Hepatocyte (in vitro differentiated cells): ENCODE results near the gene AKAP6. TPM values are rescaled to one million over a fixed set of nuclear protein-coding genes. Genes with fewer than 3 reads are reported as not detected.

Experiments used
- DNase-seq: peaks from one replicate; pipeline ENCODE4 v3.0.0-alpha.2; 2016; ENCODE audit warnings: low spot score
- H2AFZ ChIP-seq: fragments of 200-600 bp; sonication (generic); 2 replicates; pipeline ENCODE4 v1.6.0; 2016; ENCODE audit warnings: antibody characterized with exemption, mild to moderate bottlenecking
- H3K27ac ChIP-seq: fragments of 200-600 bp; sonication (generic); 2 replicates; pipeline ENCODE4 v1.5.1; 2016; ENCODE audit warnings: mild to moderate bottlenecking
- H3K27me3 ChIP-seq: fragments of 200-600 bp; sonication (generic); 2 replicates; pipeline ENCODE4 v1.6.1; 2016
- H3K36me3 ChIP-seq: fragments of 200-600 bp; sonication (generic); replicated peaks from 2 replicates; pipeline ENCODE4 v1.5.1; 2016; ENCODE audit warnings: low read depth; ENCODE audit not compliant: insufficient read depth
- H3K4me1 ChIP-seq: fragments of 200-600 bp; sonication (generic); 2 replicates; pipeline ENCODE4 v1.5.1; 2016; ENCODE audit warnings: mild to moderate bottlenecking, moderate library complexity; ENCODE audit not compliant: insufficient read depth
- H3K4me2 ChIP-seq: fragments of 200-600 bp; sonication (generic); 2 replicates; pipeline ENCODE4 v1.6.0; 2016
- H3K4me3 ChIP-seq: fragments of 200-600 bp; sonication (generic); 2 replicates; pipeline ENCODE4 v1.5.1; 2016; ENCODE audit warnings: mild to moderate bottlenecking
- H3K79me2 ChIP-seq: fragments of 200-600 bp; sonication (generic); 2 replicates; pipeline ENCODE4 v1.6.0; 2017; ENCODE audit warnings: mild to moderate bottlenecking
- H3K9me2 ChIP-seq: fragments of 200-600 bp; sonication (generic); replicated peaks from 2 replicates; pipeline ENCODE4 v1.6.0; 2017; ENCODE audit warnings: mild to moderate bottlenecking; ENCODE audit not compliant: insufficient read depth
- H3K9me3 ChIP-seq: fragments of 200-600 bp; sonication (generic); 2 replicates; pipeline ENCODE4 v1.5.1; 2016; ENCODE audit warnings: low read depth, mild to moderate bottlenecking
- H4K20me1 ChIP-seq: fragments of 200-600 bp; sonication (generic); 2 replicates; pipeline ENCODE4 v1.6.0; 2016; ENCODE audit warnings: mild to moderate bottlenecking; ENCODE audit not compliant: insufficient read depth, poor library complexity, severe bottlenecking
- EZH2 ChIP-seq: fragments of 200-600 bp; sonication (generic); IDR thresholded peaks from 2 replicates; pipeline ENCODE4 v1.6.1; 2016; ENCODE audit warnings: antibody characterized with exemption, mild to moderate bottlenecking, borderline replicate concordance
- EZH2phosphoT487 ChIP-seq: fragments of 200-600 bp; sonication (generic); IDR thresholded peaks from one replicate; pipeline ENCODE4 v1.6.1; 2018; ENCODE audit warnings: antibody characterized with exemption, mild to moderate bottlenecking, low read depth, moderate library complexity; ENCODE audit not compliant: unreplicated experiment, severe bottlenecking
- WGBS: methylation state at CpG from one replicate; pipeline ENCODE4 v1.1.6; 2016; ENCODE audit warnings: low lambda C conversion rate; ENCODE audit errors: missing lambda C conversion rate; 5-methylcytosine and 5-hydroxymethylcytosine counted together
- polyA plus RNA-seq: library from polyadenylated mRNA; unstranded; fragments of >200 nt; fragmentation: Nextera tagmentation; extraction: Ambion mirVana; gene quantifications from 2 replicates; pipeline ENCODE4 v1.2.1, GENCODE V29; 2016
- total RNA-seq: library from RNA; depleted of rRNA; stranded (reverse); fragments of >200 nt; gene quantifications from 2 replicates; pipeline ENCODE4 v1.2.3, GENCODE V29; 2014
- TF ChIP-seq, protein P1 (sequence below): fragments of 200-600 bp; sonication (generic); IDR thresholded peaks from 2 replicates; pipeline ENCODE4 v1.5.1; 2016; ENCODE audit warnings: antibody characterized with exemption, mild to moderate bottlenecking; ENCODE audit not compliant: poor library complexity

Gene AKAP6
- total and polyA plus RNA-seq, 2 experiments from 2014 or later, result 1.1 to 2.1 TPM

DNA sequence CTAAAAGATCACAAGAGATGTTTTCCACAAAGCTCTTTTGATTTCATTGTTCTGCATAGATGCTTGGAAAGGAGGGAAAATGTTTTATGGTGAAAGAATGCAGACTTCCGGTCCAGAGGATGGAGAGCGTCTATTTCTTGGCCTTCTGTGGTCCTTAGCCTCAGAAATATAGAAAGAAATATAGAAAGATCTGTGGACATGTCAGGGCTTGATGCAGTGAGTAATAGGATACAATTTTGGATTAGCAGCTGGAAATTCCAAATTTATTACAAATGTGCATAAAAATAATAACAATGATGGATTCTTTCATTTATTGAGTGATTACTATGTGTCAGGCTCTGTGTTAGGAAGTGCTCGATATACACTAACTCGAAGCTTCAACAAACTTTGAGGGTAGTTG, 20.2 kb downstream of the AKAP6 start:
- H2AFZ ChIP-seq, result no peak overlapping the region
- no peaks in the 10 kb centered on the region for H3K9me2 ChIP-seq
- no peaks in the 10 kb centered on the region for H3K36me3 ChIP-seq
- no peak overlapping the region for H3K27ac ChIP-seq
- no peaks in the 10 kb centered on the region for H3K79me2 ChIP-seq
- 91% methylated on average over 4 of the region's 4 CpGs for WGBS
- H3K4me1 ChIP-seq, result no peaks in the 10 kb centered on the region
- TF ChIP-seq EZH2phosphoT487, result no peak
- TF ChIP-seq, protein P1, sequence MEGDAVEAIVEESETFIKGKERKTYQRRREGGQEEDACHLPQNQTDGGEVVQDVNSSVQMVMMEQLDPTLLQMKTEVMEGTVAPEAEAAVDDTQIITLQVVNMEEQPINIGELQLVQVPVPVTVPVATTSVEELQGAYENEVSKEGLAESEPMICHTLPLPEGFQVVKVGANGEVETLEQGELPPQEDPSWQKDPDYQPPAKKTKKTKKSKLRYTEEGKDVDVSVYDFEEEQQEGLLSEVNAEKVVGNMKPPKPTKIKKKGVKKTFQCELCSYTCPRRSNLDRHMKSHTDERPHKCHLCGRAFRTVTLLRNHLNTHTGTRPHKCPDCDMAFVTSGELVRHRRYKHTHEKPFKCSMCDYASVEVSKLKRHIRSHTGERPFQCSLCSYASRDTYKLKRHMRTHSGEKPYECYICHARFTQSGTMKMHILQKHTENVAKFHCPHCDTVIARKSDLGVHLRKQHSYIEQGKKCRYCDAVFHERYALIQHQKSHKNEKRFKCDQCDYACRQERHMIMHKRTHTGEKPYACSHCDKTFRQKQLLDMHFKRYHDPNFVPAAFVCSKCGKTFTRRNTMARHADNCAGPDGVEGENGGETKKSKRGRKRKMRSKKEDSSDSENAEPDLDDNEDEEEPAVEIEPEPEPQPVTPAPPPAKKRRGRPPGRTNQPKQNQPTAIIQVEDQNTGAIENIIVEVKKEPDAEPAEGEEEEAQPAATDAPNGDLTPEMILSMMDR, result no peak
- no peak for TF ChIP-seq EZH2
- no peak overlapping the region for H3K4me3 ChIP-seq
- H3K4me2 ChIP-seq, result no peak overlapping the region
- H4K20me1 ChIP-seq, result no peaks in the 10 kb centered on the region
- DNase-seq, result no peak
- no peaks in the 10 kb centered on the region for H3K9me3 ChIP-seq
- H3K27me3 ChIP-seq, result no peaks in the 10 kb centered on the region

DNA sequence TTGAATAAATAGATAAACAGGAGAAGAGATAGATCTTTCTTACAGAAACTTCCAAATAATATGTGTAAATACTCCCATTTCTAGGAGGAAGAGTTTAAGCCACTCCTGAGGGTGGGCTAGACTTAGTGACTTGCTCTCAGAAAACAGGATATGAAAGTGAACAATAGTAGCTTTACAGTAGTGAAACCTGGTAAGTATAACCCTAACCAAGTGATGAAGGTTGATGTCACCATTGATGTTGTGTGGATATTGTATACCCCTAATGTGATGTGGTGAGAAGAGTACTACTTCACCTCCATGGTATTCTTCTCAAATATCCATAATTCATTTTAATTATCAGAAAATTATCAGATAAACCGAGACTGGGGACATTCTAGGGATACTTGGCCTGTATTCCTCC, 20.9 kb downstream of the AKAP6 start:
- Histone ChIP-seq H3K9me3 (no peaks in the 10 kb centered on the region), H3K27ac (no peak overlapping the region), H3K9me2 (no peaks in the 10 kb centered on the region), H3K4me1 (no peaks in the 10 kb centered on the region), H3K4me2 (no peak overlapping the region), H2AFZ (no peak overlapping the region), H3K36me3 (no peaks in the 10 kb centered on the region), H3K27me3 (no peaks in the 10 kb centered on the region), H4K20me1 (no peaks in the 10 kb centered on the region), H3K4me3 (no peak overlapping the region), H3K79me2 (no peaks in the 10 kb centered on the region)
- no peak for TF ChIP-seq EZH2phosphoT487
- TF ChIP-seq, protein P1, result no peak
- no peak for TF ChIP-seq EZH2
- WGBS, result 58% methylated on average over 1 of the region's 1 CpG
- DNase-seq, result no peak

DNA sequence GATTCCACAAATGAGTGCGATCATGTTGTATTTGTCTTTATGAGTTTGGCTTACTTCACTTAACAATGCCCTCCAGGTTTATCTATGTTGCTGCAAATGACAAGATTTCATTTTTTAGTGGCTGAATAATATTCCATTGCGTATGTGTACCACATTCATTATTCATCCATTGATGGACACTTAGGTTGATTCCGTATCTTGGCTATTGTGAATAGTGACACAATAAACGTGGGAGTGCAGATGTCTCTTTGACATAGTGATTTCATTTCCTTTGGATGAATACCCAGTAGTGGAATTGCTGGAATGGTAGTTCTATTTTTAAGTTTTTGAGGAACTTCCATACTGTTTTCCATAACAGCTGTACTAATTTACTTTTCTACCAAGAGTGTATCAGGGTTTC, 23.5 kb downstream of the AKAP6 start:
- TF ChIP-seq EZH2, result no peak
- TF ChIP-seq EZH2phosphoT487, result no peak
- TF ChIP-seq, protein P1, result no peak
- Histone ChIP-seq H3K4me3 (no peak overlapping the region), H2AFZ (no peak overlapping the region), H3K4me2 (no peak overlapping the region), H3K27ac (no peak overlapping the region), H3K27me3 (no peaks in the 10 kb centered on the region), H3K9me2 (no peaks in the 10 kb centered on the region), H3K79me2 (no peaks in the 10 kb centered on the region), H3K9me3 (no peaks in the 10 kb centered on the region), H4K20me1 (no peaks in the 10 kb centered on the region), H3K4me1 (no peaks in the 10 kb centered on the region), H3K36me3 (no peaks in the 10 kb centered on the region)
- DNase-seq, result no peak
- 92% methylated on average over 4 of the region's 4 CpGs for WGBS

DNA sequence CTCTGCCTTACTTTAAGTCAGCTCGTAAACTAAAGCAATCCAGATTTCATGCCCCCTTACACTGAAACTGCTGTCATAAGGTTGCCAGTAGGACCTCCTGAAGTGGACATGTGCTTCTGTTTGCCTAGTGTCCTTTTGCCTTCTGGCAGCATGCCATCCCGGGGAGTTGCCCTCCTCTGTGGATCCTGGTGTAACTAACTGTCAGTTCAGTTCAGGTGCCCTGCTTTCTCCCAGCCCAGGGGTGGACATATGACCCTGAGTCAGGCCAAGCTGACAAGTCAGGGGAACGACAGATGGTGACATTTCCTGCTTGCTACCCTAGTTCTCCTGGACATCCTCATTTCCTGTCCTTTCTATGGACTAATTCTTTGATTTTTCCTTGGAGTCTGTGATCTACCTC, 25.6 kb downstream of the AKAP6 start:
- no peaks in the 10 kb centered on the region for H3K79me2 ChIP-seq
- no peaks in the 10 kb centered on the region for H4K20me1 ChIP-seq
- no peak overlapping the region for H2AFZ ChIP-seq
- no peak overlapping the region for H3K4me3 ChIP-seq
- H3K9me2 ChIP-seq, result no peaks in the 10 kb centered on the region
- H3K9me3 ChIP-seq, result no peaks in the 10 kb centered on the region
- no peak for DNase-seq
- no peaks in the 10 kb centered on the region for H3K27me3 ChIP-seq
- H3K36me3 ChIP-seq, result no peaks in the 10 kb centered on the region
- TF ChIP-seq EZH2phosphoT487, result no peak
- TF ChIP-seq EZH2, result no peak
- TF ChIP-seq, protein P1, result no peak
- no peaks in the 10 kb centered on the region for H3K4me1 ChIP-seq
- 78% methylated on average over 3 of the region's 3 CpGs for WGBS
- no peak overlapping the region for H3K4me2 ChIP-seq
- H3K27ac ChIP-seq, result no peak overlapping the region
